NCI-H128 (cell line): ENCODE results near the gene VANGL2.
"Not testable (repeated sequence)": the region's sequence is repeated elsewhere in the genome, so short reads cannot be mapped to it uniquely, and the experiment has no call there.

Experiments used
- DNase-seq: peaks from one replicate; lab custom pipeline; 2025; ENCODE audit not compliant: unreplicated experiment; lab: John Stamatoyannopoulos, UW

Gene VANGL2

DNA sequence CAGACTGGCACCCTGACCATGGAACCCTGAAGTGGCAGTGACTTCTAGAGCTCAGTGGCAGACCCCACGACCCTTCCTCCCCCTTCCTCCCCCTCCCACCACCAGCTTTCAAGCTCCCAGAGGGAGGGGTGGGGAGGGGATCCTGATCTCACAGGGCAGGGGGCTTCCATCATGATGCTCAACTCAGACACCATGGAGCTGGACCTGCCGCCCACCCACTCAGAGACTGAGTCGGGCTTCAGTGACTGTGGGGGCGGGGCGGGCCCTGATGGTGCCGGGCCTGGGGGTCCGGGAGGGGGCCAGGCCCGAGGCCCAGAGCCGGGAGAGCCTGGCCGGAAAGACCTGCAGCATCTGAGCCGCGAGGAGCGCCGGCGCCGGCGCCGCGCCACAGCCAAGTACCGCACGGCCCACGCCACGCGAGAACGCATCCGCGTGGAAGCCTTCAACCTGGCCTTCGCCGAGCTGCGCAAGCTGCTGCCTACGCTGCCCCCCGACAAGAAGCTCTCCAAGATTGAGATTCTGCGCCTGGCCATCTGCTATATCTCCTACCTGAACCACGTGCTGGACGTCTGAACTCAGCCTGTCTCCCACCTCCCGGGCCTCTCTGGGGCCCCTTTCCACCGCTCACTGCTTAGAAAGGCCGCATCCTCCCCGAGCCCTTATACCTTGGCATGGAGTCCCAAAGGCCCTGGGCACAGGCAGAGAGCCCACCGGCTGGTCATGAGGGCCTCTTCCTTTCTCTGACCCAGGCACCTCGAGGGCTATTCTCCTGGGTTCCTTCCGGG, 29.6 kb upstream of the VANGL2 start:
- no peak for DNase-seq

- no peak for DNase-seq
Observed at GRCh38 chr1:160371346-160371631, 29.1 kb upstream of the VANGL2 start.

- DNase-seq, result no peak
Observed at GRCh38 chr1:160371756-160372155, 28.6 kb upstream of the VANGL2 start.

DNA sequence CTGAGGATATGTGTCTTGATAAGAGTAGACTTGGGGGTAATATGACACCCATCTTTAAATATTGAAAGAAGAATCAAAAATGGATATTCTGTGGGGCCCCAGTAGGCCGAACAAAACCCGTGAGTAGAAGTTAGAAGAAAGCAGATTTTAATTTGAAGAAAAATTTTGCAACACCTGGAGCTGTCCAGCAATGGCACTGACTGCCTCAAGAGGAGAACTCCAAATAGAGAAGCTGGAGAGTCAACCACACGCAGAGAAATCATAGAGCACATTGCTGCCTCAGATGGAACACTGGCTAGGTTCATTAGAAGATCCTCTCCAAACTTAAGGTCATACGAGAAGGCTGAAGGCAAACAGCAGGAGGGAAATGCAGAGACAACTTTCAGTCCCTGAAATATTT, 26.7 kb upstream of the VANGL2 start:
- DNase-seq, result no peak

DNA sequence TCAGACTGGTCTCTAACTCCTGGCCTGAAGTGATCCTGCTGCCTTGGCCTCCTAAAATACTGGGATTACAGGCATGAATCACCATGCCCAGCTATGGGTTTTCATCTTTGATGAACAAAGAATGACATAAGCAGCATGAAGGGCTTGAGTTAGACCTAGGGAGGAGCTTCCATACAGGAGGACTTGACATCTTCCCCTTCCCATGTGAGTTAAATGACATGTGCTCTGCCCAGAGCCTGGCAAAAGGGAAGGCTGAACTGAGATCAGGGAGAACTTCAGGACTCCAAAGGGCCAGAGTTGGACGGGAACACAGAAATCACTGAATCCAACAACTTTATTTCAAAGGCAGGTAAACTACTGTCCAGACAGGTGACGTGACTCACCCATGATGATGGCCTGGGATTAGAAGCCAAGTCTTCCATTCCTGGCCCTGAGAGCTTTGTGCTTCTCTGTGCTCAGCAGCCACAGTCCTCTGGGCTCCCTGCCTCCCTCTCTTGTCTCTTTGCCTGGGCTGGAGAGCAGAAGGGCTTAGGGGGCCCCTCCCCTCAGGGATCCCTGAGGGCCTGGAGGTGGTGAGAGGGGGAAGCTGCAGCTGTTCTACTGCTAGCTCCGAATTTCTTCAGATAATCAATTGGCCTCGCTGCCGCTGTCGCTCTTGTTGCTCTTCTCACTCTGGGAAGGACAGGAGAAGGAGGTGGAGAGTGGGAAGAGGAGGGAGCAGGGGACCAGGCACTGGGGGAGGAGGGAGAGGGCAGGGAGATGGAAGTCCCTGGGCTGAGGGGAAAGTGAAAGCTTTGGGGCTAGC, 25.9 kb upstream of the VANGL2 start:
- DNase-seq, result no peak

- no peak for DNase-seq
Observed at GRCh38 chr1:160375788-160376524, 24.4 kb upstream of the VANGL2 start.

GRCh38 chr1:160376525-160377131, 23.7 kb upstream of the VANGL2 start:
- DNase-seq, result peak; percentile 55

GRCh38 chr1:160377585-160378206, 22.7 kb upstream of the VANGL2 start:
- no peak for DNase-seq

GRCh38 chr1:160384812-160385211, 15.6 kb upstream of the VANGL2 start:
- DNase-seq, result not testable (repeated sequence)

- not testable (repeated sequence) for DNase-seq
Observed at GRCh38 chr1:160388406-160388805, 12.0 kb upstream of the VANGL2 start.

DNA sequence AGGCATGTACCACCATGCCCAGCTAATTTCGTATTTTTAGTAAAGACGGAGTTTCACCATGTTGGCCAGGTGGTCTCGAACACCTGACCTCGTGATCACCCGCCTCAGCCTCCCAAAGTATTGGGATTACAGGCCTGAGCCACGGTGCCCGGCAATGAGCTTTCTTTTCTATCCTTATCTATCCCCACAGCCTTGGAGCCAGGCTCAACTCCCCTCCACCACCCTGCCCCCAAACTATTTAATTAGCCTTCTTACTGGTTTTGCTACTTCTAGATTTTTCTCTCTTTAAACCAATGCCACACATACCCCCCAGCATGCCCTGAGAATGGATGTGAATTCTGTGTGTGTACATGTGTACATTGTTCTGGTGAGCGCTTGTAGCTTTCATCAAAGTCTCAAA, 5.7 kb upstream of the VANGL2 start:
- no peak for DNase-seq

GRCh38 chr1:160397651-160398050, 2.7 kb upstream of the VANGL2 start:
- DNase-seq, result no peak

GRCh38 chr1:160398823-160399222, 1.5 kb upstream of the VANGL2 start:
- no peak for DNase-seq

GRCh38 chr1:160399544-160400222, 681 bp upstream of the VANGL2 start:
- DNase-seq, result no peak

- peak; percentile 29 for DNase-seq
Observed at GRCh38 chr1:160400646-160401486, 502 bp downstream of the VANGL2 start.

- DNase-seq, result no peak
Observed at GRCh38 chr1:160401487-160401805, 1.1 kb downstream of the VANGL2 start.

DNA sequence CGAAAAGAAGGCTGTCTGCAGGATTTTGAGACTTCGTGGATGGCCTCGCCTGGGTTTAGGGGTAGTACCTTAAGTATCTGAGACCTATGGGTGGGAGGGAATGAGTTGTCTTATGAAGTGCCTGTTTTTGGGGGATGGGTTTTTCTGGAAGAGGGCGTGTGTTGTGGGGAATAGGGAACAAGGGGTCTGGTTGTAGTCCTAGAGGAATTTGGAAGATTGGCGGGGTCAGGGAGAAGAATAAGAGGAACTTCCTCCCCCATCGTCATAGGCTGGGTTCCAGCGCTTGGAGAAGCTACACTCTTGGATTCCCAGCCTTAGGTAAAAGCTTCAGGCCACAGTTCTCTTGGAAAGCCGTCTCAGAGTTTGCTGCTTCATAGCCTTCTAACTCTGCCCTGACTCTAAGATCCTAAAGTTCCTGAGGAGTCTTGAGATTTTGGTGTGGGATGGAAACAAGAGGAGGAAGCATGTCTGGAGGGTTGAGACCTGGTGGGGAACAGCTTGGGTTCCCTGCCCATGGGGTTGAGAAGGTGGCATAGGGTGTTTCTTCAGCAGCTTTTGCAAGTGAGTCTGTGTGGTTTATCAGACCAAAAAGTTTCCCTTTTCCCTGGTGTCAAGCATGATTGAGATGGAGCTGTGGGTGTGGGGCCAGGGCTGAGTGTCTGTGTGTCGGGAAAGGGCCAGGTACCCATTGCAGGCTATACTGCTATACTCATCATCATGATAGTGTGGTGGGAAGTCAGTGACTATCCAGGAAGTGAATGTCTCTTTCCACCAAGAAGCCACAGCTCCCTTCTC, 1.8 kb downstream of the VANGL2 start:
- no peak for DNase-seq

GRCh38 chr1:160403244-160403643, 2.9 kb downstream of the VANGL2 start:
- no peak for DNase-seq

- DNase-seq, result no peak
Observed at GRCh38 chr1:160404094-160404493, 3.7 kb downstream of the VANGL2 start.
